K562 (cell line): Measurements from ENCODE around the gene LLGL2. TPM values are rescaled to one million over a fixed set of nuclear protein-coding genes. Genes with fewer than 3 reads are reported as not detected.

Experiments used
- ATF2 ChIP-seq: sonication (generic); formaldehyde crosslinking; IDR thresholded peaks from 2 replicates; pipeline ENCODE4 v1.8.1; 2022; ENCODE audit warnings: missing genetic modification reagents
- BCL6 ChIP-seq: fragments of 250-450 bp; sonication (Bioruptor Pico); IDR thresholded peaks from 2 replicates; pipeline ENCODE4 v1.4.0; 2020
- CBFA2T3 ChIP-seq: fragments of 450-650 bp; IDR thresholded peaks from 2 replicates; pipeline ENCODE4 v1.6.1; 2017
- COPS2 ChIP-seq: fragments of 450-650 bp; conservative IDR thresholded peaks from 2 replicates; pipeline ENCODE4 v1.6.1; 2016; ENCODE audit warnings: mild to moderate bottlenecking, moderate library complexity
- DDX20 ChIP-seq: fragments of 450-650 bp; IDR thresholded peaks from 2 replicates; pipeline ENCODE4 v1.6.1; 2016; ENCODE audit warnings: missing genetic modification characterization, low read depth, mild to moderate bottlenecking, missing compliant biosample characterization, moderate library complexity
- E2F5 ChIP-seq: sonication (generic); formaldehyde crosslinking; IDR thresholded peaks from 2 replicates; pipeline ENCODE4 v1.8.0; 2022; ENCODE audit warnings: mild to moderate bottlenecking, missing genetic modification reagents
- FOXP1 ChIP-seq: sonication (generic); formaldehyde crosslinking; IDR thresholded peaks from 2 replicates; pipeline ENCODE4 v1.8.0; 2022; ENCODE audit warnings: mild to moderate bottlenecking, missing genetic modification reagents
- GATAD2B ChIP-seq: fragments of 450-650 bp; IDR thresholded peaks from 2 replicates; pipeline ENCODE4 v1.6.1; 2017; ENCODE audit warnings: mild to moderate bottlenecking, borderline replicate concordance
- KDM4B ChIP-seq, 2 experiments: fragments of 450-650 bp in 1 of 2; sonication (generic) in 1 of 2; IDR thresholded peaks; 2 replicates each; pipeline ENCODE4 v1.6.1; 2016 to 2017; ENCODE audit warnings: borderline replicate concordance in 2 of 2, antibody characterized with exemption in 1 of 2, low read depth in 1 of 2, mild to moderate bottlenecking in 1 of 2
- NCOA1 ChIP-seq: fragments of 450-650 bp; IDR thresholded peaks from 2 replicates; pipeline ENCODE4 v1.6.1; 2016; ENCODE audit warnings: low read depth
- RBM34 ChIP-seq: fragments of 200-400 bp; formaldehyde crosslinking; IDR thresholded peaks from 2 replicates; pipeline ENCODE4 v1.6.1; 2018; ENCODE audit warnings: low read length, borderline replicate concordance; ENCODE audit not compliant: insufficient read depth
- SAP30 ChIP-seq: fragments of 200-600 bp; sonication (generic); IDR thresholded peaks from 2 replicates; pipeline ENCODE4 v1.6.1; 2012; ENCODE audit warnings: borderline replicate concordance, low read depth, mild to moderate bottlenecking, moderate library complexity, low read length, control low read depth, inconsistent platforms; ENCODE audit not compliant: insufficient read depth, poor library complexity, severe bottlenecking
- SLC30A9 ChIP-seq: fragments of 250-450 bp; sonication (Bioruptor Pico); IDR thresholded peaks from 2 replicates; pipeline ENCODE4 v1.8.0; 2022; ENCODE audit warnings: mild to moderate bottlenecking, moderate library complexity
- SMARCB1 ChIP-seq: IDR thresholded peaks from 2 replicates; pipeline ENCODE4 v1.6.1; 2011; ENCODE audit warnings: improper control_type of control experiment, low read depth; ENCODE audit not compliant: insufficient read length
- STAT6 ChIP-seq: sonication (generic); formaldehyde crosslinking; IDR thresholded peaks from 2 replicates; pipeline ENCODE4 v1.8.1; 2023; ENCODE audit warnings: mild to moderate bottlenecking, missing genetic modification reagents
- TBP ChIP-seq: optimal IDR thresholded peaks from 2 replicates; pipeline ENCODE3; 2011; ENCODE audit warnings: low read depth, low read length, improper control_type of control experiment
- TSC22D4 ChIP-seq: fragments of 450-650 bp; IDR thresholded peaks from 2 replicates; pipeline ENCODE4 v1.6.1; 2016; ENCODE audit warnings: missing genetic modification characterization, missing biosample characterization, control low read depth
- WHSC1 ChIP-seq: IDR thresholded peaks from one replicate; pipeline ENCODE4 v1.6.1; 2012; ENCODE audit warnings: low read length, control low read depth, inconsistent platforms
- polyA plus RNA-seq, 8 experiments: library from polyadenylated mRNA; depleted of rRNA in 4 of 8; stranded (reverse) in 5 of 8; unstranded in 3 of 8; fragments of >200 nt; fragmentation: Nextera tagmentation in 2 of 8; fragmentation: Illumina TruSeq in 1 of 8; extraction: Ambion mirVana in 2 of 8; extraction: Trizol in 1 of 8; gene quantifications; 2 replicates each; pipeline versions ENCODE4 v1.2.1 to v1.2.3, GENCODE V29; 2011 to 2014; ENCODE audit warnings: inconsistent platforms in 1 of 8, missing spikeins in 1 of 8
- total RNA-seq, 7 experiments: library from RNA; depleted of rRNA in 6 of 7; stranded (reverse); fragments of >200 nt in 6 of 7; fragmentation: Illumina TruSeq in 2 of 7; extraction: Trizol in 2 of 7; gene quantifications; 2 replicates each; pipeline versions ENCODE4 v1.2.1 to v1.2.3, GENCODE V29; 2011 to 2021; ENCODE audit warnings: low replicate concordance in 1 of 7
- TF ChIP-seq, protein P1 (sequence below): fragments of 250-450 bp; sonication (Bioruptor Pico); IDR thresholded peaks from 2 replicates; pipeline ENCODE4 v1.5.0; 2020; ENCODE audit warnings: mild to moderate bottlenecking

The LLGL2 gene
- total and polyA plus RNA-seq, 9 of the 15 experiments (the other 6 are each of a cell fraction or from before 2014, with no cell fraction given) = 0.32 to 24.4 (median 10.2) TPM

DNA sequence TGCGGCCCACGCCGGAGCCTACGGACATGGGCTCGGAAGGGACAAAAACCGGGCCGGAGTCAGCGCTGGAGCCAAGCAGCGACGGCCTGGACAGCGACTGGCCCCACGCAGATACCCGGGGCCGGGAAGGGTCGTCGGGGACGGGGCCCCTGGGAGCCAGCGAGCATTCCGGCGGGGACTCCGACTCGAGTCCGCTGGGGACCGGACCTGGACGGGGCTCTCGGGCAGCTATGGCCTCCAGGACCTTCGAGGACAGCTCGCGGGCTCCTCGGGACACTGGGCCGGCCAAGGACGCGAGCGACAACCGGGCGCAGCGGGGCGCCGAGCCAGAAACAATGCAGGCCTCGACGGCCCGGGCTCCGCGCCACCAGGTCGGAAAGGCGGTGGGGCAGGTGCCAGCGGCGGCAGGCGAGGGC is 63.1 kb downstream of the LLGL2 start (continued):
- TF ChIP-seq GATAD2B (no peak), SAP30 (no peak), CBFA2T3 (no peak), TSC22D4 (tag) (no peak), WHSC1 (no peak), FOXP1 (CRISPR knock-in tag) (no peak), BCL6 (CRISPR knock-in tag) (no peak), NCOA1 (no peak), RBM34 (no peak), TBP (no peak), DDX20 (tag) (no peak), STAT6 (CRISPR knock-in tag) (no peak), E2F5 (no peak), SMARCB1 (no peak), ATF2 (no peak), COPS2 (no peak), SLC30A9 (CRISPR knock-in tag) (no peak), KDM4B (IDR thresholded peaks at IDR 0.05; ENCODE audit: borderline replicate concordance in 2 of 2, low read depth in 1 of 2) (no peak)
- TF ChIP-seq, protein P1, sequence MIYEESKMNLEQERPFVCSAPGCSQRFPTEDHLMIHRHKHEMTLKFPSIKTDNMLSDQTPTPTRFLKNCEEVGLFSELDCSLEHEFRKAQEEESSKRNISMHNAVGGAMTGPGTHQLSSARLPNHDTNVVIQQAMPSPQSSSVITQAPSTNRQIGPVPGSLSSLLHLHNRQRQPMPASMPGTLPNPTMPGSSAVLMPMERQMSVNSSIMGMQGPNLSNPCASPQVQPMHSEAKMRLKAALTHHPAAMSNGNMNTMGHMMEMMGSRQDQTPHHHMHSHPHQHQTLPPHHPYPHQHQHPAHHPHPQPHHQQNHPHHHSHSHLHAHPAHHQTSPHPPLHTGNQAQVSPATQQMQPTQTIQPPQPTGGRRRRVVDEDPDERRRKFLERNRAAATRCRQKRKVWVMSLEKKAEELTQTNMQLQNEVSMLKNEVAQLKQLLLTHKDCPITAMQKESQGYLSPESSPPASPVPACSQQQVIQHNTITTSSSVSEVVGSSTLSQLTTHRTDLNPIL (CRISPR knock-in tag) = no peak
